Mesenchymal stem cell (in vitro differentiated cells and primary cell): Measurements from ENCODE around the gene BICDL2.

Source experiments
- DNase-seq: peaks from one replicate; pipeline ENCODE4 v3.0.0-alpha.2; 2013
- H2AFZ ChIP-seq: one replicate; pipeline ENCODE4 v1.6.1; 2013; ENCODE audit warnings: low read depth, mild to moderate bottlenecking, control low read depth, inconsistent platforms, low read length, moderate library complexity
- H2AK5ac ChIP-seq: 2 replicates; pipeline ENCODE4 v1.6.1; 2013; ENCODE audit warnings: low read length, moderate library complexity, mild to moderate bottlenecking, inconsistent platforms; ENCODE audit not compliant: severe bottlenecking
- H2BK120ac ChIP-seq: one replicate; pipeline ENCODE4 v1.6.1; 2013; ENCODE audit warnings: low read depth, mild to moderate bottlenecking, inconsistent platforms, low read length, moderate library complexity
- H2BK12ac ChIP-seq, 2 experiments: one replicate each; pipeline ENCODE4 v1.6.1; 2013; ENCODE audit warnings: inconsistent platforms in 2 of 2, low read length in 2 of 2, mild to moderate bottlenecking in 2 of 2, moderate library complexity in 2 of 2, control low read depth in 1 of 2
- H2BK15ac ChIP-seq: one replicate; pipeline ENCODE4 v1.6.1; 2013; ENCODE audit warnings: mild to moderate bottlenecking, low read depth, inconsistent platforms; ENCODE audit not compliant: poor library complexity, severe bottlenecking
- H2BK5ac ChIP-seq: 2 replicates; pipeline ENCODE4 v1.6.1; 2013; ENCODE audit warnings: low read depth, mild to moderate bottlenecking, low read length, control low read depth, inconsistent platforms; ENCODE audit not compliant: poor library complexity, severe bottlenecking
- H3K14ac ChIP-seq, 2 experiments: one replicate each; pipeline ENCODE4 v1.6.1; 2013; ENCODE audit warnings: inconsistent platforms in 2 of 2, low read length in 2 of 2, control low read depth in 1 of 2, mild to moderate bottlenecking in 1 of 2, moderate library complexity in 1 of 2
- H3K18ac ChIP-seq, 2 experiments: one replicate each; pipeline ENCODE4 v1.6.1; 2013; ENCODE audit warnings: inconsistent platforms in 2 of 2, low read length in 2 of 2, control low read depth in 1 of 2, low read depth in 1 of 2, mild to moderate bottlenecking in 1 of 2
- H3K23ac ChIP-seq, 2 experiments: one replicate each; pipeline ENCODE4 v1.6.1; 2013; ENCODE audit warnings: inconsistent platforms in 2 of 2, low read length in 2 of 2, mild to moderate bottlenecking in 2 of 2, moderate library complexity in 2 of 2, control low read depth in 1 of 2
- H3K27ac ChIP-seq: 2 replicates; pipeline ENCODE4 v1.5.1; 2013; ENCODE audit warnings: mild to moderate bottlenecking, moderate library complexity, low read length, control low read depth, inconsistent platforms; ENCODE audit not compliant: poor library complexity, severe bottlenecking
- H3K27me3 ChIP-seq, 2 experiments: 2 replicates each; pipeline versions ENCODE4 v1.6.1 to v1.7.0; 2013; ENCODE audit warnings: low read length in 2 of 2, mild to moderate bottlenecking in 2 of 2, moderate library complexity in 2 of 2, control low read depth in 1 of 2, inconsistent platforms in 1 of 2; ENCODE audit not compliant: control insufficient read depth in 1 of 2, insufficient read depth in 1 of 2
- H3K36me3 ChIP-seq, 2 experiments: 2 replicates each; pipeline versions ENCODE4 v1.6.1 to v1.7.0; 2013; ENCODE audit warnings: low read length in 2 of 2, control low read depth in 1 of 2, inconsistent platforms in 1 of 2, low read depth in 1 of 2, mild to moderate bottlenecking in 1 of 2; ENCODE audit not compliant: insufficient read depth in 2 of 2, control insufficient read depth in 1 of 2
- H3K4ac ChIP-seq, 2 experiments: one replicate each; pipeline ENCODE4 v1.6.1; 2013; ENCODE audit warnings: inconsistent platforms in 2 of 2, low read length in 2 of 2, mild to moderate bottlenecking in 2 of 2, moderate library complexity in 2 of 2, control low read depth in 1 of 2, low read depth in 1 of 2
- H3K4me1 ChIP-seq: 2 replicates; pipeline ENCODE4 v1.6.1; 2013; ENCODE audit warnings: low read depth, low read length, control low read depth; ENCODE audit not compliant: control insufficient read depth, insufficient read depth
- H3K4me2 ChIP-seq: 2 replicates; pipeline ENCODE4 v1.6.1; 2013; ENCODE audit warnings: low read length, mild to moderate bottlenecking, inconsistent platforms; ENCODE audit not compliant: poor library complexity, severe bottlenecking
- H3K4me3 ChIP-seq, 2 experiments: 2 replicates each; pipeline versions ENCODE4 v1.5.1 to v1.7.0; 2013; ENCODE audit warnings: low read length in 2 of 2, mild to moderate bottlenecking in 2 of 2, control low read depth in 1 of 2, low read depth in 1 of 2; ENCODE audit not compliant: insufficient read depth in 1 of 2
- H3K79me1 ChIP-seq: replicated peaks from 2 replicates; pipeline ENCODE4 v1.6.1; 2013; ENCODE audit warnings: mild to moderate bottlenecking, control low read depth, low read length, inconsistent platforms; ENCODE audit not compliant: poor library complexity, severe bottlenecking
- H3K9ac ChIP-seq: 2 replicates; pipeline ENCODE4 v1.7.0; 2013; ENCODE audit warnings: mild to moderate bottlenecking, low read length, moderate library complexity
- H3K9me3 ChIP-seq: 2 replicates; pipeline ENCODE4 v1.7.0; 2013; ENCODE audit warnings: mild to moderate bottlenecking, low read length; ENCODE audit not compliant: control insufficient read depth
- H4K8ac ChIP-seq: one replicate; pipeline ENCODE4 v1.6.1; 2013; ENCODE audit warnings: inconsistent platforms, mild to moderate bottlenecking, low read length, moderate library complexity
- H4K91ac ChIP-seq: one replicate; pipeline ENCODE4 v1.6.1; 2013; ENCODE audit warnings: mild to moderate bottlenecking, low read length, inconsistent platforms
- WGBS: methylation state at CpG from one replicate; pipeline ENCODE4 v1.1.7; 2013; ENCODE audit warnings: mixed read lengths; 5-methylcytosine and 5-hydroxymethylcytosine counted together

BICDL2 gene

DNA sequence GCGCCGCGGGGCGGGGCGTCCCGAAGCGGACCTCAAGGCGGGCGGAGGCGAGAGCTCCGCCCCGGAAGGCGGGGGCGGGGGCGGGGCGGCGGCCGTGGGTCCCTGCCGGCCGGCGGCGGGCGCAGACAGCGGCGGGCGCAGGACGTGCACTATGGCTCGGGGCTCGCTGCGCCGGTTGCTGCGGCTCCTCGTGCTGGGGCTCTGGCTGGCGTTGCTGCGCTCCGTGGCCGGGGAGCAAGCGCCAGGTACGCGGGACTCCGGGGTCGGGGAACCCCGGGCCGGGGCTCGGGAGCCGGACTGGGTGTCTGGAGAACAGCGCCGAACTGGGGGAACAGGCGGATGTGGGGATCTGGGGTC, 16.5 kb downstream of the BICDL2 start, which contains the start of gene TNFRSF12A:
TNFRSF12A (plus strand) TSS at position 122 of the 357 bp plus-strand sequence; CDS start at position 152, 30 bp downstream.
- Histone ChIP-seq H3K4me3 (peak within 1 kb of the TSS; percentile 81 to 97), H3K27me3 (peaks cover 5 to 19% of the 10 kb centered on the region in 2 experiments), H2AK5ac (peak within 1 kb of the TSS; percentile 98)

DNA sequence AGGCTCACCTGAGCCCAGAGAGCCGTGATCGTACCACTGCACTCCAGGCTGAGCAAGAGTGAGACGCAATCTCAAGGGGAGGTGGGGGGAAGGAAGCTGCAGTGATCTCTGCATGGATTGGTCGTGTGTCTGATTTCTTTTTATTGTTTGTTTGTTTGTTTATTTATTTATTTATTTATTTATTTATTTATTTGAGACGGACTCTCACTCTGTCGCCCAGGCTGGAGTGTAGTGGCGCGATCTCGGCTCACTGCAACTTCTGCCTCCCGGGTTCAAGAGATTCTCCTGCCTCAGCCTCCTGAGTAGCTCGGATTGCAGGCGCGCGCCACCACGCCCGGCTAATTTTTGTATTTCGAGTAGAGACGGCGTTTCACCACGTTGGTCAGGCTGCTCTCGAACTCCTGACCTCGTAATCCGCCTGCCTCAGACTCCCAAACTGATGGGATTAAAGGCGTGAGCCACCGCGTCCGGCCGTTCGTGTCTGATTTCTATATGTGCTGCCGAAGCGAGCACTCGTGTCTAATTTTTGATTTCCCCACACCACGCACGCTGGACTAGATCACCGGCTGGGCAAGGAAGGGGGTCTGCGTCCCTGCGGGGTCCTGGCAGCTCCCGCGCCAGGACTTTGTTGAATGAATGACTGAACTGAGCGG, 17.0 kb downstream of the BICDL2 start:
- Histone ChIP-seq H3K27ac (peak overlapping the region; percentile 60), H4K8ac (no peak overlapping the region), H3K4me2 (peak overlapping the region; percentile 88), H3K4me3 (peak overlapping the region; percentile 49 to 97), H3K4me1 (peaks cover 27% of the 10 kb centered on the region), H2BK120ac (no peak overlapping the region), H2BK5ac (no peak overlapping the region), H3K14ac (no peak overlapping the region), H2AFZ (no peak overlapping the region), H2AK5ac (no peak overlapping the region), H4K91ac (no peak overlapping the region), H3K27me3 (peaks cover 5 to 24% of the 10 kb centered on the region in 2 experiments), H3K23ac (no peak overlapping the region), H3K4ac (no peak overlapping the region), H3K9ac (peak overlapping the region; percentile 65), H2BK15ac (no peak overlapping the region), H2BK12ac (peak overlapping the region in 1 of 2 experiments; percentile 15), H3K9me3 (no peaks in the 10 kb centered on the region), H3K79me1 (peaks cover 2% of the 10 kb centered on the region), H3K18ac (peak overlapping the region in 1 of 2 experiments; percentile 54), H3K36me3 (peaks cover 0 to 24% of the 10 kb centered on the region in 2 experiments)
- DNase-seq = no peak
- whole genome bisulfite sequencing = 44% methylated on average over 38 of the region's 40 CpGs

More for the DNA sequence above, 16.5 kb downstream of the BICDL2 start, which contains the start of gene TNFRSF12A:
- peak within 1 kb of the TSS; percentile 100 for H3K9ac ChIP-seq
- peak within 1 kb of the TSS; percentile 97 for H2BK15ac ChIP-seq
- H3K27ac ChIP-seq = peak within 1 kb of the TSS; percentile 100
- H2BK12ac ChIP-seq = peak within 1 kb of the TSS; percentile 9 to 45
- H3K9me3 ChIP-seq = no peaks in the 10 kb centered on the region
- H4K8ac ChIP-seq = peak within 1 kb of the TSS; percentile 81
- no peak within 1 kb of the TSS for H2AFZ ChIP-seq
- peak; percentile 78 for DNase-seq
- peaks cover 4% of the 10 kb centered on the region for H3K79me1 ChIP-seq
- H2BK120ac ChIP-seq = peak within 1 kb of the TSS; percentile 77
- peaks cover 27% of the 10 kb centered on the region for H3K4me1 ChIP-seq
- peak within 1 kb of the TSS in 1 of 2 experiments; percentile 86 for H3K23ac ChIP-seq
- peak within 1 kb of the TSS; percentile 95 to 96 for H3K18ac ChIP-seq
- WGBS = under 1% methylated on average over 32 of the region's 49 CpGs
- H3K4me2 ChIP-seq = peak within 1 kb of the TSS; percentile 88
- peak within 1 kb of the TSS; percentile 100 for H2BK5ac ChIP-seq
- H3K4ac ChIP-seq = peak within 1 kb of the TSS; percentile 88 to 94
- peak within 1 kb of the TSS in 1 of 2 experiments; percentile 93 for H3K14ac ChIP-seq
- H4K91ac ChIP-seq = peak within 1 kb of the TSS; percentile 90
- H3K36me3 ChIP-seq = peaks cover 0 to 24% of the 10 kb centered on the region in 2 experiments

DNA sequence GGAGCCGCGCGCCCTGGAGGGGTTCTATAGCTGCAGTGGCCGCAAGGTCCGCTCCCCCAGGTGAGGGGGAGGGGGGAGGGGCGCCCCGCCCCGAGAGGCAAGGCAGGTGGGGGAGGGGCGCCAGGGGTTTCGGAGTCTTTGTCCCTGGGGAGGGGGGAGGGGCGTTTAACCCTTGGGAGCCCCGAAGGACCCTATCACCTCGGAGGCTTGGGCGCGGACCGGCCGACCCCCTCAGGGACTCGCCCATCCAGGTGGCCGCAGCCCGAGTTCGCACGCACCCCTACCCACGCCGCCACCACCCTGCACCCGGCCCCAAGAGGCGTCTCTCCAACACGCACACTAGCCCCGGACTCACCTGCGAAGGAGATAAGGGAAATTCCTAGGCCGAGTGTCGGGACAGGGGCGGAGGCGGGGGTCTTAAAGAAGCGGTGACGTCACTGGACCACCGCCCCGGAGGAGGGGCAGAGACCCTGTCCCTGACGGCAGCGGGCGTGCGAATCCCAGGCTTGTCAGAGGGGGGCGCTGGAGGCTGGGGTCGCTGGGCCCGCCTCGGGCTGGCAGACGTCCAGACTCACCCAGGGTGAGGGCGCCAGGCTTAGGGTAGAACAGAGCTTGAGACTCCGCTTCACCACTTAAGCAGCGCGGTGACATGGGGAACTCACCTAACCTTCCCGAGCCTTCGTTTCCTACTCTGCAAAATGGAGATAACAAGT, 18.8 kb downstream of the BICDL2 start, which contains the start of gene CLDN6:
CLDN6 (minus strand) TSS at position 390 of the 713 bp plus-strand sequence. CDS start 2,162 bp downstream, outside the sequence.
- Histone ChIP-seq H3K4me3 (no peak within 1 kb of the TSS), H3K36me3 (peaks cover 0 to 16% of the 10 kb centered on the region in 2 experiments), H3K4me1 (peaks cover 26% of the 10 kb centered on the region), H2AK5ac (peak within 1 kb of the TSS; percentile 49), H3K27me3 (peaks cover 21 to 40% of the 10 kb centered on the region in 2 experiments), H3K79me1 (peaks cover 2% of the 10 kb centered on the region), H4K91ac (no peak within 1 kb of the TSS), H3K18ac (no peak within 1 kb of the TSS), H3K14ac (peak within 1 kb of the TSS in 1 of 2 experiments; percentile 33), H3K9me3 (no peaks in the 10 kb centered on the region), H2AFZ (no peak within 1 kb of the TSS), H2BK12ac (peak within 1 kb of the TSS in 1 of 2 experiments; percentile 32), H4K8ac (no peak within 1 kb of the TSS), H3K4me2 (peak within 1 kb of the TSS; percentile 61), H3K9ac (no peak within 1 kb of the TSS), H2BK5ac (no peak within 1 kb of the TSS), H2BK15ac (no peak within 1 kb of the TSS), H2BK120ac (no peak within 1 kb of the TSS), H3K4ac (no peak within 1 kb of the TSS), H3K27ac (no peak within 1 kb of the TSS), H3K23ac (no peak within 1 kb of the TSS)
- no peak for DNase-seq
- WGBS = 4% methylated on average over 34 of the region's 52 CpGs

GRCh38 chr16:3017344-3017743, 19.4 kb downstream of the BICDL2 start:
- Histone ChIP-seq H3K9me3 (no peaks in the 10 kb centered on the region), H2BK12ac (no peak overlapping the region), H2AK5ac (no peak overlapping the region), H3K4ac (no peak overlapping the region), H3K79me1 (peaks cover 2% of the 10 kb centered on the region), H2BK5ac (no peak overlapping the region), H2BK15ac (no peak overlapping the region), H3K27ac (no peak overlapping the region), H3K4me1 (peaks cover 27% of the 10 kb centered on the region), H4K8ac (no peak overlapping the region), H2AFZ (no peak overlapping the region), H3K4me3 (no peak overlapping the region), H3K14ac (no peak overlapping the region), H3K4me2 (no peak overlapping the region), H3K9ac (no peak overlapping the region), H4K91ac (no peak overlapping the region), H3K36me3 (peaks cover 0 to 10% of the 10 kb centered on the region in 2 experiments), H3K23ac (no peak overlapping the region), H3K27me3 (peaks cover 27 to 46% of the 10 kb centered on the region in 2 experiments), H2BK120ac (no peak overlapping the region), H3K18ac (no peak overlapping the region)
- no peak for DNase-seq
- 28% methylated on average over 17 of the region's 20 CpGs for WGBS
